Liver (tissue), 9 donors: Measurements from ENCODE around the gene CDCA5. TPM values are rescaled to one million over a fixed set of nuclear protein-coding genes. Genes with fewer than 3 reads are reported as not detected.

Experiments used
- DNase-seq: peaks from one replicate; pipeline ENCODE4 v3.0.0-alpha.2; 2017; ENCODE audit warnings: low spot score
- H3K27ac ChIP-seq, 2 donors: one replicate each; pipeline ENCODE4 v1.7.0; 2013; ENCODE audit warnings: inconsistent platforms in 2 of 2, low read length in 2 of 2, control low read depth in 1 of 2, low read depth in 1 of 2, mild to moderate bottlenecking in 1 of 2
- H3K27me3 ChIP-seq, 4 donors: one replicate each; pipeline versions ENCODE4 v1.6.1 to v1.7.0; 2013; ENCODE audit warnings: low read length in 3 of 4, inconsistent platforms in 1 of 4, mild to moderate bottlenecking in 1 of 4, moderate library complexity in 1 of 4; ENCODE audit not compliant: control insufficient read depth in 4 of 4, insufficient read depth in 4 of 4
- H3K36me3 ChIP-seq, 4 donors: one replicate each; pipeline versions ENCODE4 v1.6.1 to v1.7.0; 2013; ENCODE audit warnings: low read length in 3 of 4, mild to moderate bottlenecking in 3 of 4, low read depth in 1 of 4, moderate library complexity in 1 of 4; ENCODE audit not compliant: control insufficient read depth in 4 of 4, insufficient read depth in 3 of 4
- H3K4me1 ChIP-seq, 4 donors: one replicate each; pipeline versions ENCODE4 v1.6.1 to v1.7.0; 2013; ENCODE audit warnings: low read length in 3 of 4, mild to moderate bottlenecking in 3 of 4, moderate library complexity in 1 of 4; ENCODE audit not compliant: control insufficient read depth in 4 of 4, insufficient read depth in 4 of 4
- H3K4me3 ChIP-seq, 3 donors: one replicate each; pipeline versions ENCODE4 v1.6.1 to v1.7.0; 2013; ENCODE audit warnings: low read length in 3 of 3, control low read depth in 1 of 3, low read depth in 1 of 3, mild to moderate bottlenecking in 1 of 3
- H3K9ac ChIP-seq, 2 donors: one replicate each; pipeline ENCODE4 v1.7.0; 2013; ENCODE audit warnings: low read length in 2 of 2, mild to moderate bottlenecking in 2 of 2, moderate library complexity in 2 of 2, control low read depth in 1 of 2, low read depth in 1 of 2
- H3K9me3 ChIP-seq, 4 donors: one replicate each; pipeline versions ENCODE4 v1.6.1 to v1.7.0; 2013; ENCODE audit warnings: low read length in 3 of 4; ENCODE audit not compliant: control insufficient read depth in 4 of 4
- EGR1 ChIP-seq, 2 donors: IDR thresholded peaks; 2 replicates each; pipeline ENCODE4 v1.6.1; 2016 to 2018; ENCODE audit warnings: antibody characterized with exemption in 2 of 2, low read depth in 2 of 2
- FOXA1 ChIP-seq: IDR thresholded peaks from 2 replicates; pipeline ENCODE4 v1.6.1; 2016; ENCODE audit warnings: antibody characterized with exemption
- FOXA2 ChIP-seq: IDR thresholded peaks from 2 replicates; pipeline ENCODE4 v1.6.1; 2016; ENCODE audit warnings: antibody characterized with exemption
- GABPA ChIP-seq, 2 donors: IDR thresholded peaks in 1 of 2; conservative IDR thresholded peaks in 1 of 2; 2 replicates each; pipeline ENCODE4 v1.6.1; 2016; ENCODE audit warnings: antibody characterized with exemption in 2 of 2, mild to moderate bottlenecking in 1 of 2, moderate library complexity in 1 of 2
- HNF4A ChIP-seq, 2 donors: conservative IDR thresholded peaks; 2 replicates each; pipeline ENCODE4 v1.6.1; 2016; ENCODE audit warnings: antibody characterized with exemption in 2 of 2, mild to moderate bottlenecking in 2 of 2
- HNF4G ChIP-seq: IDR thresholded peaks from 2 replicates; pipeline ENCODE4 v1.6.1; 2016; ENCODE audit warnings: antibody characterized with exemption
- JUND ChIP-seq, 2 donors: IDR thresholded peaks; 2 replicates each; pipeline ENCODE4 v1.6.1; 2016; ENCODE audit warnings: antibody characterized with exemption in 2 of 2
- RAD21 ChIP-seq, 2 donors: IDR thresholded peaks; 2 replicates each; pipeline ENCODE4 v1.6.1; 2016; ENCODE audit warnings: antibody characterized with exemption in 2 of 2, mild to moderate bottlenecking in 2 of 2
- RXRA ChIP-seq, 2 donors: IDR thresholded peaks; 2 replicates each; pipeline ENCODE4 v1.6.1; 2017 to 2018; ENCODE audit warnings: antibody characterized with exemption in 2 of 2, mild to moderate bottlenecking in 1 of 2
- TAF1 ChIP-seq: conservative IDR thresholded peaks from 2 replicates; pipeline ENCODE4 v1.6.1; 2016; ENCODE audit warnings: antibody characterized with exemption, mild to moderate bottlenecking
- YY1 ChIP-seq: IDR thresholded peaks from 2 replicates; pipeline ENCODE4 v1.6.1; 2016; ENCODE audit warnings: antibody characterized with exemption, mild to moderate bottlenecking
- WGBS: extraction: QIAGEN DNeasy Blood & Tissue Kit; methylation state at CpG from one replicate; pipeline ENCODE4 v1.1.7; 2013; 5-methylcytosine and 5-hydroxymethylcytosine counted together
- polyA plus RNA-seq, 2 donors: library from polyadenylated mRNA; stranded (reverse) in 1 of 2; unstranded in 1 of 2; fragments of 200-250 nt in 1 of 2; fragments of >200 nt in 1 of 2; fragmentation: Nextera tagmentation in 1 of 2; extraction: Ambion mirVana in 1 of 2; gene quantifications; one replicate each; pipeline versions ENCODE4 v1.2.1 to v1.2.3, GENCODE V29; 2013 to 2015
- total RNA-seq, 2 donors: library from RNA; depleted of rRNA; stranded (reverse); fragments of >200 nt; gene quantifications; one replicate each; pipeline ENCODE4 v1.2.3, GENCODE V29; 2014
- TF ChIP-seq, protein P1 (sequence below): IDR thresholded peaks from 2 replicates; pipeline ENCODE4 v1.6.1; 2016; ENCODE audit warnings: antibody characterized with exemption
- TF ChIP-seq, protein P2 (sequence below): IDR thresholded peaks from 2 replicates; pipeline ENCODE4 v1.6.1; 2016; ENCODE audit warnings: antibody characterized with exemption, mild to moderate bottlenecking
- TF ChIP-seq, protein P3 (sequence below): fragments of 150-350 bp; IDR thresholded peaks from 2 replicates; pipeline ENCODE4 v1.5.1; 2017; ENCODE audit warnings: improper control_type of control experiment, low read depth, low read length; ENCODE audit not compliant: missing input control
- donor health status: healthy.
- donor health status: healthy.
- donor health status: healthy.
- donor health status: healthy.
- donor health status: healthy.

Gene CDCA5
- total and polyA plus RNA-seq, 4 donors, result 0.17 to 12.0 (median 1.7) TPM

DNA sequence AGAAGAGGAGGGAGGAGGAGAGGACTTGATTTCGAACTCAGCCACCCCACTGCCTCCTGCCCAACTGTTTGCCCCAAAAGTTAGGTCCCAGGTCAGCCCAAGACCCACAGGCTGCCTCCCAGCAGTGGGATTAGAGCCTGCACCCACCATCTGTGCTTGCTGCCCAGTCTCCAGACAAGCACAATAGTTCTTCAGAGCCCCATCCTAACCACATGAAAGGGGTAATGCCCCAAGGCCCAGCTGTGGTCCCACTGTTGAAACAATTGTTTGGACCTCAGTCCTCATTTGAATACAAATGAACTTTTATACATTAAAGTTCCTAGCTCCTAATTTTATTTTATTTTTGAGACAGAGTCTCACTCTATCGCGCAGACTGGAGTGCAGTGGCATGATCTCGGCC lies 6.8 kb upstream of the CDCA5 start:
- Histone ChIP-seq H3K27ac (no peak overlapping the region), H3K27me3 (no peaks in the 10 kb centered on the region), H3K36me3 (peaks cover 5 to 37% (median 12%) of the 10 kb centered on the region in 4 donors), H3K4me3 (no peak overlapping the region), H3K9me3 (no peaks in the 10 kb centered on the region), H3K4me1 (peaks cover 0 to 4% (median 2%) of the 10 kb centered on the region in 4 donors), H3K9ac (no peak overlapping the region)
- WGBS, result 98% methylated on average over 4 of the region's 4 CpGs
- no peak for DNase-seq
- no peak for TF ChIP-seq FOXA2
- TF ChIP-seq RXRA (IDR thresholded peaks at IDR 0.05), result no peak
- TF ChIP-seq, protein P1, sequence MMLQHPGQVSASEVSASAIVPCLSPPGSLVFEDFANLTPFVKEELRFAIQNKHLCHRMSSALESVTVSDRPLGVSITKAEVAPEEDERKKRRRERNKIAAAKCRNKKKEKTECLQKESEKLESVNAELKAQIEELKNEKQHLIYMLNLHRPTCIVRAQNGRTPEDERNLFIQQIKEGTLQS, result no peak

DNA sequence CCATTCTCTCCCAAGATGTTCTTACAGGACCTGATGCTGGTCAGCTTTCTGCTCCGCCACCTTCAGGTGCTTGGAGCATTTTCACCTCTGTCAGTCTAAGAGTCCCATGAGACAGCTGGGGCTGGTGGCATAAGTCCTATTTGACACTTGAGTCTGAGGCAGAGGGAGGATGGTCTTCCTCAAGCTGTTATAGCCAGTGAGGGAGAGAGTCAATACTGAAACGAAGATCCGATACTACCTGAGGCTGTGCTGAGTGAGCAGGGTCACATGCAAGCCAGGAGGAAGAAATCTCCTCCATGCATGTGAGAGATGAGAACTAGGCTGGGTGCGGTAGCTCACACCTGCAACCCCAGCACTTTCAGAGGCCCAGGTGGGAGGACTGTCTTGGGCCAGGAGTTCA lies 5.8 kb upstream of the CDCA5 start:
- Histone ChIP-seq H3K27me3 (no peaks in the 10 kb centered on the region), H3K9ac (no peak overlapping the region), H3K4me1 (peaks cover 5 to 12% (median 10%) of the 10 kb centered on the region in 4 donors), H3K36me3 (peaks cover 5 to 39% (median 13%) of the 10 kb centered on the region in 4 donors), H3K4me3 (no peak overlapping the region), H3K27ac (no peak overlapping the region), H3K9me3 (no peaks in the 10 kb centered on the region)
- TF ChIP-seq JUND (IDR thresholded peaks at IDR 0.05) (no peak), FOXA1 (no peak), HNF4G (no peak), HNF4A (conservative IDR thresholded peaks at IDR 0.05) (no peak), EGR1 (IDR thresholded peaks at IDR 0.05; ENCODE audit: low read depth in 2 of 2) (no peak), TAF1 (no peak), RAD21 (IDR thresholded peaks at IDR 0.05) (no peak), GABPA (IDR thresholded peaks at IDR 0.05 in 1 of 2, conservative IDR thresholded peaks at IDR 0.05 in 1 of 2) (no peak), FOXA2 (no peak), YY1 (no peak), RXRA (IDR thresholded peaks at IDR 0.05) (no peak)
- TF ChIP-seq, protein P2, sequence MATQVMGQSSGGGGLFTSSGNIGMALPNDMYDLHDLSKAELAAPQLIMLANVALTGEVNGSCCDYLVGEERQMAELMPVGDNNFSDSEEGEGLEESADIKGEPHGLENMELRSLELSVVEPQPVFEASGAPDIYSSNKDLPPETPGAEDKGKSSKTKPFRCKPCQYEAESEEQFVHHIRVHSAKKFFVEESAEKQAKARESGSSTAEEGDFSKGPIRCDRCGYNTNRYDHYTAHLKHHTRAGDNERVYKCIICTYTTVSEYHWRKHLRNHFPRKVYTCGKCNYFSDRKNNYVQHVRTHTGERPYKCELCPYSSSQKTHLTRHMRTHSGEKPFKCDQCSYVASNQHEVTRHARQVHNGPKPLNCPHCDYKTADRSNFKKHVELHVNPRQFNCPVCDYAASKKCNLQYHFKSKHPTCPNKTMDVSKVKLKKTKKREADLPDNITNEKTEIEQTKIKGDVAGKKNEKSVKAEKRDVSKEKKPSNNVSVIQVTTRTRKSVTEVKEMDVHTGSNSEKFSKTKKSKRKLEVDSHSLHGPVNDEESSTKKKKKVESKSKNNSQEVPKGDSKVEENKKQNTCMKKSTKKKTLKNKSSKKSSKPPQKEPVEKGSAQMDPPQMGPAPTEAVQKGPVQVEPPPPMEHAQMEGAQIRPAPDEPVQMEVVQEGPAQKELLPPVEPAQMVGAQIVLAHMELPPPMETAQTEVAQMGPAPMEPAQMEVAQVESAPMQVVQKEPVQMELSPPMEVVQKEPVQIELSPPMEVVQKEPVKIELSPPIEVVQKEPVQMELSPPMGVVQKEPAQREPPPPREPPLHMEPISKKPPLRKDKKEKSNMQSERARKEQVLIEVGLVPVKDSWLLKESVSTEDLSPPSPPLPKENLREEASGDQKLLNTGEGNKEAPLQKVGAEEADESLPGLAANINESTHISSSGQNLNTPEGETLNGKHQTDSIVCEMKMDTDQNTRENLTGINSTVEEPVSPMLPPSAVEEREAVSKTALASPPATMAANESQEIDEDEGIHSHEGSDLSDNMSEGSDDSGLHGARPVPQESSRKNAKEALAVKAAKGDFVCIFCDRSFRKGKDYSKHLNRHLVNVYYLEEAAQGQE, result no peak
- TF ChIP-seq, protein P1, result no peak
- TF ChIP-seq, protein P3, sequence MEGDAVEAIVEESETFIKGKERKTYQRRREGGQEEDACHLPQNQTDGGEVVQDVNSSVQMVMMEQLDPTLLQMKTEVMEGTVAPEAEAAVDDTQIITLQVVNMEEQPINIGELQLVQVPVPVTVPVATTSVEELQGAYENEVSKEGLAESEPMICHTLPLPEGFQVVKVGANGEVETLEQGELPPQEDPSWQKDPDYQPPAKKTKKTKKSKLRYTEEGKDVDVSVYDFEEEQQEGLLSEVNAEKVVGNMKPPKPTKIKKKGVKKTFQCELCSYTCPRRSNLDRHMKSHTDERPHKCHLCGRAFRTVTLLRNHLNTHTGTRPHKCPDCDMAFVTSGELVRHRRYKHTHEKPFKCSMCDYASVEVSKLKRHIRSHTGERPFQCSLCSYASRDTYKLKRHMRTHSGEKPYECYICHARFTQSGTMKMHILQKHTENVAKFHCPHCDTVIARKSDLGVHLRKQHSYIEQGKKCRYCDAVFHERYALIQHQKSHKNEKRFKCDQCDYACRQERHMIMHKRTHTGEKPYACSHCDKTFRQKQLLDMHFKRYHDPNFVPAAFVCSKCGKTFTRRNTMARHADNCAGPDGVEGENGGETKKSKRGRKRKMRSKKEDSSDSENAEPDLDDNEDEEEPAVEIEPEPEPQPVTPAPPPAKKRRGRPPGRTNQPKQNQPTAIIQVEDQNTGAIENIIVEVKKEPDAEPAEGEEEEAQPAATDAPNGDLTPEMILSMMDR, result no peak
- WGBS, result 91% methylated on average over 4 of the region's 4 CpGs
- DNase-seq, result no peak
